ENCODE data around the gene QDPR.
"Not testable (repeated sequence)": the region's sequence is repeated elsewhere in the genome, so short reads cannot be mapped to it uniquely, and the experiment has no call there.

Gene QDPR

GRCh38 chr4:17489721-17490120, 22.2 kb downstream of the QDPR start:
- DNase-seq, result no peak

GRCh38 chr4:17489123-17489522, 22.8 kb downstream of the QDPR start:
- no peak for DNase-seq

- no peak for DNase-seq
These were observed 29.2 kb downstream of the QDPR start for GRCh38 chr4:17482716-17483115.

- DNase-seq, result no peak
These were observed 30.9 kb downstream of the QDPR start for GRCh38 chr4:17480955-17481354.

- DNase-seq, result no peak
These were observed 31.5 kb downstream of the QDPR start for GRCh38 chr4:17480210-17480927.

- DNase-seq, result no peak
These were observed 34.0 kb downstream of the QDPR start for GRCh38 chr4:17477774-17478472.

- no peak for DNase-seq
These were observed 35.0 kb downstream of the QDPR start for GRCh38 chr4:17476853-17477252.

GRCh38 chr4:17475481-17475880, 36.4 kb downstream of the QDPR start:
- no peak for DNase-seq

- no peak for DNase-seq
These were observed 41.8 kb downstream of the QDPR start for GRCh38 chr4:17469931-17470674.

GRCh38 chr4:17468619-17469221, 43.2 kb downstream of the QDPR start:
- no peak for DNase-seq

GRCh38 chr4:17463606-17464005, 48.3 kb downstream of the QDPR start:
- DNase-seq, result no peak

- DNase-seq, result no peak
These were observed 61.6 kb downstream of the QDPR start for GRCh38 chr4:17450269-17450804.

- no peak for DNase-seq
These were observed 63.2 kb downstream of the QDPR start for GRCh38 chr4:17448689-17449088.

GRCh38 chr4:17447675-17448298, 64.1 kb downstream of the QDPR start:
- DNase-seq, result peak; percentile 6

- DNase-seq, result no peak
These were observed 64.8 kb downstream of the QDPR start for GRCh38 chr4:17447056-17447455.

GRCh38 chr4:17442477-17442876, 69.4 kb downstream of the QDPR start:
- not testable (repeated sequence) for DNase-seq

GRCh38 chr4:17437396-17437795, 74.5 kb downstream of the QDPR start:
- no peak for DNase-seq

- DNase-seq, result no peak
These were observed 75.2 kb downstream of the QDPR start for GRCh38 chr4:17436750-17437090.

Measured in stimulated activated naive CD4-positive, alpha-beta T cell treated with Interleukin-2 at 50 U/mL for 16 hours (primary cell).